Gastroesophageal sphincter (tissue), 4 donors: Measurements from ENCODE around the gene ITIH3. TPM values are rescaled to one million over a fixed set of nuclear protein-coding genes. Genes with fewer than 3 reads are reported as not detected.

ENCODE experiments used
- ATAC-seq: fragments of 150-250 bp; one replicate; pipeline ENCODE4 v1.9.1; 2016; ENCODE audit warnings: mild to moderate bottlenecking, moderate library complexity
- H3K27ac ChIP-seq, 4 donors: fragments of 200-600 bp; sonication (generic) in 3 of 4; 1 replicate in 3 of 4; 2 replicates in 1 of 4; pipeline ENCODE4 v1.5.1; 2016 to 2019
- H3K27me3 ChIP-seq: fragments of 200-600 bp; sonication (generic); one replicate; pipeline ENCODE4 v1.5.1; 2019
- H3K36me3 ChIP-seq, 2 donors: fragments of 200-600 bp; sonication (generic); one replicate each; pipeline ENCODE4 v1.5.1; 2019; ENCODE audit warnings: control low read depth in 1 of 2
- H3K4me1 ChIP-seq, 3 donors: fragments of 200-600 bp; sonication (generic); 1 replicate in 2 of 3; 2 replicates in 1 of 3; pipeline ENCODE4 v1.5.1; 2016 to 2019; ENCODE audit warnings: control low read depth in 2 of 3
- H3K4me3 ChIP-seq, 2 donors: fragments of 200-600 bp; sonication (generic); one replicate each; pipeline ENCODE4 v1.5.1; 2019; ENCODE audit warnings: mild to moderate bottlenecking in 1 of 2, moderate library complexity in 1 of 2
- H3K9me3 ChIP-seq, 3 donors: fragments of 200-600 bp; sonication (generic); one replicate each; pipeline ENCODE4 v1.5.1; 2017 to 2019; ENCODE audit warnings: control low read depth in 2 of 3
- EP300 ChIP-seq: sonication (generic); formaldehyde crosslinking; IDR thresholded peaks from one replicate; pipeline ENCODE4 v1.6.1; 2017; ENCODE audit warnings: antibody characterized with exemption, mild to moderate bottlenecking
- POLR2A ChIP-seq, 2 donors: fragments of 450-650 bp; IDR thresholded peaks; one replicate each; pipeline ENCODE4 v1.6.1; 2017; ENCODE audit warnings: antibody characterized with exemption in 2 of 2, mild to moderate bottlenecking in 2 of 2, moderate library complexity in 1 of 2
- POLR2AphosphoS5 ChIP-seq: sonication (generic); formaldehyde crosslinking; IDR thresholded peaks from one replicate; pipeline ENCODE4 v1.6.1; 2017; ENCODE audit warnings: antibody characterized with exemption
- WGBS, 2 donors: methylation state at CpG; one replicate each; pipeline ENCODE4 v1.1.5; 2018; ENCODE audit warnings: low coverage in 1 of 2; 5-methylcytosine and 5-hydroxymethylcytosine counted together
- total RNA-seq, 4 donors: library from RNA; depleted of rRNA; stranded (reverse); fragments of >200 nt; gene quantifications; one replicate each; pipeline ENCODE4 v1.1.0, GENCODE V29; 2016
- TF ChIP-seq, protein P1 (sequence below), 4 experiments: fragments of 200-600 bp in 2 of 4; fragments of 450-650 bp in 2 of 4; sonication (generic) in 1 of 4; IDR thresholded peaks; one replicate each; pipeline ENCODE4 v1.5.1; 2017 to 2019; ENCODE audit warnings: antibody characterized with exemption in 4 of 4, mild to moderate bottlenecking in 2 of 4, moderate library complexity in 2 of 4

ITIH3 gene
- total RNA-seq, 4 donors from 2014 or later: 0.27 to 9.7 (median 0.89) TPM; not detected in 1

DNA sequence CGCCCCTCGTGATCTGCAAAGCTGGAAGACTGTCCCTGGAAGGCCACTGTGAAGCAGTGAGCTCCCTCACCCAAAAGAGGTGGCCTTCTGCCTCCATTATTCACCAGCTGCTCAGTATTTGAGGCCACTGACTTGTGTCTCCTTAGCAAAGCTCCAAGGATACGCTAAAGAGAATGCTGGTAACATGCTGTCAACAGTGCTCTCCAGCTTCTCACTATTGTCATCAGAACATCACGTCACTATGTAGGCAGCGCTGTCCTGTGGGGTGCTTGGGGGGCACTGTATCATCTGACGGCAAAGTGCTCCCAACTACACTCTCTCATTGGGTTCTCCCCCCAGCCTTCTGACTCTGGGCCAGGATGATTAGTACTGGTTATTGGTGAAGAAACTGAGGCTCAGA lies 21.6 kb downstream of the ITIH3 start:
- no peak for ATAC-seq
- Histone ChIP-seq H3K4me3 (no peak overlapping the region), H3K9me3 (no peaks in the 10 kb centered on the region), H3K4me1 (no peaks in the 10 kb centered on the region), H3K27ac (no peak overlapping the region), H3K36me3 (peaks cover 0 to 8% of the 10 kb centered on the region in 2 donors), H3K27me3 (no peaks in the 10 kb centered on the region)
- no peak for TF ChIP-seq POLR2AphosphoS5
- TF ChIP-seq, protein P1, sequence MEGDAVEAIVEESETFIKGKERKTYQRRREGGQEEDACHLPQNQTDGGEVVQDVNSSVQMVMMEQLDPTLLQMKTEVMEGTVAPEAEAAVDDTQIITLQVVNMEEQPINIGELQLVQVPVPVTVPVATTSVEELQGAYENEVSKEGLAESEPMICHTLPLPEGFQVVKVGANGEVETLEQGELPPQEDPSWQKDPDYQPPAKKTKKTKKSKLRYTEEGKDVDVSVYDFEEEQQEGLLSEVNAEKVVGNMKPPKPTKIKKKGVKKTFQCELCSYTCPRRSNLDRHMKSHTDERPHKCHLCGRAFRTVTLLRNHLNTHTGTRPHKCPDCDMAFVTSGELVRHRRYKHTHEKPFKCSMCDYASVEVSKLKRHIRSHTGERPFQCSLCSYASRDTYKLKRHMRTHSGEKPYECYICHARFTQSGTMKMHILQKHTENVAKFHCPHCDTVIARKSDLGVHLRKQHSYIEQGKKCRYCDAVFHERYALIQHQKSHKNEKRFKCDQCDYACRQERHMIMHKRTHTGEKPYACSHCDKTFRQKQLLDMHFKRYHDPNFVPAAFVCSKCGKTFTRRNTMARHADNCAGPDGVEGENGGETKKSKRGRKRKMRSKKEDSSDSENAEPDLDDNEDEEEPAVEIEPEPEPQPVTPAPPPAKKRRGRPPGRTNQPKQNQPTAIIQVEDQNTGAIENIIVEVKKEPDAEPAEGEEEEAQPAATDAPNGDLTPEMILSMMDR (IDR thresholded peaks at IDR 0.05): no peak
- no peak for TF ChIP-seq POLR2A (IDR thresholded peaks at IDR 0.05)
- no peak for TF ChIP-seq EP300
- 75 to 87% methylated on average over 2 to 3 of the region's 6 CpGs for WGBS, 2 donors

DNA sequence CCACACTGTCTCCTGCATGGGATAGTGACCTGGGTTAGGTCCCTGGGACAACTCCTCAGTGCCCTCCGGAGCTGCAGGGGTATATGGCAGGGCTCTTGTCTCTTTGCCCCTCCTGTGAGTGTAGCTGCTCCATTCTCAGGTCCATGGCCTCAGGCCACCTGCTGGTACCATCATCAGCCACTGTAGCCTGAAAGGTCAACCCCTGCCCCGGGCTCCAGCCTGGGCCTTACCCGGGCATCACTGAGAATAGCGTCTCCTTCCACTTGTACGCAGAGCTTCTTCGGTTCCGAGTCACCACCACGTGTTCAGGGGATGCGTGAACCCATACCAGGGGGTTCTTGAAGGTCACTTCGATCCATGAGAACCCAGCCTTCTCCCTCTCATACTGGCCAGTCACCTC lies 22.1 kb downstream of the ITIH3 start:
- H3K4me3 ChIP-seq: no peak overlapping the region
- WGBS, 2 donors: 83 to 84% methylated on average over 1 to 9 of the region's 10 CpGs
- H3K27me3 ChIP-seq: no peaks in the 10 kb centered on the region
- no peak for ATAC-seq
- peaks cover 0 to 12% of the 10 kb centered on the region in 2 donors for H3K36me3 ChIP-seq
- no peaks in the 10 kb centered on the region for H3K4me1 ChIP-seq
- no peaks in the 10 kb centered on the region for H3K9me3 ChIP-seq
- TF ChIP-seq EP300: no peak
- TF ChIP-seq, protein P1 (IDR thresholded peaks at IDR 0.05): no peak
- no peak for TF ChIP-seq POLR2A (IDR thresholded peaks at IDR 0.05)
- TF ChIP-seq POLR2AphosphoS5: no peak
- no peak overlapping the region for H3K27ac ChIP-seq

DNA sequence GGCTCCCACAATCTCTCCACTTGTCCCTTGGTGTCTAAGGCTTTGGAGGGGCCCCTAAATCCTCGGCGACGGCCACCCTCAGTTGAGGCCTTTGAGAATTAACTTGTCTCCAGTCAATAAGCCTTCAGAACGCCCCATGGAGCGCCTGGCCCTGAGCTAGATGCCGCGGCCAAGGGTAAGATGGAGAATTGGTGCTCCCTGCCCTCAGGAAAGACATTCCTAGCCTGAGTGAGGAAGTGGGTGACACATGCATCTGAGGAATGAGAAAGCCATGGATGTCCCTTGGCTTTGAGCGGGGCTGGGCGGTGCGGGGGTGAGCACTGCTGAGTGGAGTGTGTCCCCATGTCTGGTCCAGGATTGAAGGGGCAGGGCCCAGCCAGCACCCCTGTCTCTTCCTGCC lies 22.6 kb downstream of the ITIH3 start:
- Histone ChIP-seq H3K36me3 (peaks cover 0 to 12% of the 10 kb centered on the region in 2 donors), H3K4me3 (no peak overlapping the region), H3K27ac (no peak overlapping the region), H3K4me1 (no peaks in the 10 kb centered on the region), H3K27me3 (no peaks in the 10 kb centered on the region), H3K9me3 (no peaks in the 10 kb centered on the region)
- no peak for ATAC-seq
- TF ChIP-seq POLR2AphosphoS5 (no peak), POLR2A (IDR thresholded peaks at IDR 0.05) (no peak), EP300 (no peak)
- TF ChIP-seq, protein P1 (IDR thresholded peaks at IDR 0.05): no peak
- 96 to 100% methylated on average over 3 of the region's 10 CpGs for WGBS, 2 donors

DNA sequence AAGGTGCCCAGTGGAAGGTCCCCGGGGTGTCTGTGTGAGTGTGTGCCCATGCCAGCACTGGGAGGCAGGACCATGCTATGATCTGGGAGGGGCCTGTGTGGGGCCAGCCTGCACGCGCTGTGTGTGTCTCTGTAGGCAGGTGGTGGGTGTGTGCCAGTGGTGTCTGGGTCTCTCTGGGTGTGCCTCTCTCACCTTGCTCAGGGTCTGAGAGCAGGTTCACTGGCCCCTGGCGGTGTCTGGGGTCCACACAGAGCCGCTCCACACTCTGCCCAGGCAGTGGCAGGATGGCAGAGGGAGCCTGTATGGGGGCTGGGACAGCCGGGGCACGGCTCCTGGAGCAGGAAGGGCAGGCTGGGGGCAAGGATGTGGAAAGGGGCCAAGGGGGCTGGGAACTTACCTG lies 23.3 kb downstream of the ITIH3 start:
- no peak for ATAC-seq
- no CpG with 5 or more reads among the region's 7 CpGs for WGBS, 2 donors

DNA sequence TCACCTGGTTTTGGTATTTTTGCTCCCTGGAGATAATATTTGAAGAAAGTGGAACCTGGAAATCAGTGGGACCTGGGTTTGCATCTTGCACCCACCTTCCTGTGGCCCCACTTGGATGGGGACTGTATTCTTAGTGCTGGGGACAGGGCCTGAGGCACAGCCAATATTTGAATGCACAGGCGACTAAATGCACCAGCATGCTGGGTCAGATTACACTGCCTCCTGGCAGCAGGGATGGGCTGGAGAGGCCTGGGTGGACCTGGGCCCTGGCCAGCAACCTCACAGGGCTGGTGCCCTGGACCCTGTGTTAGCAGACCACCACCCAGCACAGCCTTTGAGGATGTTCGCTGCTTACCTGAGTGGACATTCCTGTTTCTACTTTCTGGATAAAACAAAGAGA lies 25.3 kb downstream of the ITIH3 start:
- WGBS, 2 donors: no CpG with 5 or more reads among the region's 2 CpGs
- H3K9me3 ChIP-seq: no peaks in the 10 kb centered on the region
- no peaks in the 10 kb centered on the region for H3K27me3 ChIP-seq
- no peak for ATAC-seq
- H3K4me1 ChIP-seq: no peaks in the 10 kb centered on the region
- no peak overlapping the region for H3K27ac ChIP-seq
- peaks cover 0 to 36% of the 10 kb centered on the region in 2 donors for H3K36me3 ChIP-seq
- TF ChIP-seq POLR2AphosphoS5 (no peak), POLR2A (IDR thresholded peaks at IDR 0.05) (no peak), EP300 (no peak)
- TF ChIP-seq, protein P1 (IDR thresholded peaks at IDR 0.05): no peak
- H3K4me3 ChIP-seq: no peak overlapping the region

More for the DNA sequence above, 23.3 kb downstream of the ITIH3 start:
- no peaks in the 10 kb centered on the region for H3K9me3 ChIP-seq
- H3K36me3 ChIP-seq: peaks cover 0 to 16% of the 10 kb centered on the region in 2 donors
- H3K27ac ChIP-seq: no peak overlapping the region
- H3K27me3 ChIP-seq: no peaks in the 10 kb centered on the region
- no peak for TF ChIP-seq POLR2AphosphoS5
- H3K4me3 ChIP-seq: no peak overlapping the region
- H3K4me1 ChIP-seq: no peaks in the 10 kb centered on the region
